ENCODE measurements around the gene SLC27A6.

The SLC27A6 gene

DNA sequence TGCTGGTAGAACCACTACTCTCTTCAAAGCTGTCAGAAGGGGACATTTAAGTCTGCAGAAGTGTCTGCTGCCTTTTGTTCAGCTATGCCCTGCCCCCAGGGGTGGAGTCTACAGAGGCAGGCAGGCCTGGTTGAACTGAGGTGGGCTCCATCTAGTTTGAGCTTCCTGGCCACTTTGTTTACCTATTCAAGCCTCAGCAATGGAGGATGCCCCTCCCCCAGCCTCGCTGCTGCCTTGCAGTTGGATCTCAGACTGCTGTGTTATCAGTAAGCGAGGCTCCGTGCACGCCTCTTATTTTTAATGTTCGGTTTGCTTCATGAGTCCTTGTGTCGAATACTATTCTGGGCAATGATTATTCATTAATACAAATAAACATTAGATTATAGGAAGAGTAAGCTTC lies 3.1 kb upstream of the SLC27A6 start:
- Histone ChIP-seq H3K4me3 (ENCODE audit: low read length) (no peak overlapping the region), H3K9ac (ENCODE audit: low read length) (no peak overlapping the region), H3K27me3 (replicated peaks; ENCODE audit: control insufficient read depth, insufficient read depth, low read length) (peaks cover 20% of the 10 kb centered on the region), H3K4me1 (ENCODE audit: control insufficient read depth, insufficient read depth, low read length) (peaks cover 2% of the 10 kb centered on the region), H3K9me3 (ENCODE audit: control insufficient read depth, low read length) (peaks cover 12% of the 10 kb centered on the region), H3K36me3 (ENCODE audit: control insufficient read depth, insufficient read depth, low read length, severe bottlenecking) (no peaks in the 10 kb centered on the region)
- no peak for DNase-seq (ENCODE audit: low read depth)

GRCh38 chr5:128965638-128966302 lies 482 bp downstream of the SLC27A6 start:
- peaks cover 2% of the 10 kb centered on the region for H3K4me1 ChIP-seq (ENCODE audit: control insufficient read depth, insufficient read depth, low read length)

DNA sequence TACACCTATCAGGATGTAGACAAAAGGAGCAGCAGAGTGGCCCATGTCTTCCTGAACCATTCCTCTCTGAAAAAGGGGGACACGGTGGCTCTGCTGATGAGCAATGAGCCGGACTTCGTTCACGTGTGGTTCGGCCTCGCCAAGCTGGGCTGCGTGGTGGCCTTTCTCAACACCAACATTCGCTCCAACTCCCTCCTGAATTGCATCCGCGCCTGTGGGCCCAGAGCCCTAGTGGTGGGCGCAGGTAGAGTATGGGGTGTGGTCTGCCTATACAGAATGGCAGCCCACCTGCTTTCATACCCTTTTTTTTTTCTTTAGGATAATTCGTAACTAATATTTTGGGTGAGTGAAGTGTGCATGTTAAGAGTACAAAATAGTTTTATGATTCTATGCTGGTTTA lies 1.1 kb downstream of the SLC27A6 start:
- Histone ChIP-seq H3K9me3 (ENCODE audit: control insufficient read depth, low read length) (peaks cover 2% of the 10 kb centered on the region), H3K36me3 (ENCODE audit: control insufficient read depth, insufficient read depth, low read length, severe bottlenecking) (no peaks in the 10 kb centered on the region), H3K4me1 (ENCODE audit: control insufficient read depth, insufficient read depth, low read length) (peaks cover 2% of the 10 kb centered on the region), H3K9ac (ENCODE audit: low read length) (no peak overlapping the region), H3K27me3 (replicated peaks; ENCODE audit: control insufficient read depth, insufficient read depth, low read length) (peaks cover 20% of the 10 kb centered on the region), H3K4me3 (ENCODE audit: low read length) (no peak overlapping the region)
- DNase-seq (ENCODE audit: low read depth), result no peak

More at GRCh38 chr5:128965638-128966302, 482 bp downstream of the SLC27A6 start:
- no peak for DNase-seq (ENCODE audit: low read depth)
- H3K27me3 ChIP-seq (replicated peaks; ENCODE audit: control insufficient read depth, insufficient read depth, low read length), result peaks cover 20% of the 10 kb centered on the region
- H3K4me3 ChIP-seq (ENCODE audit: low read length), result peak overlapping the region; percentile 54
- no peaks in the 10 kb centered on the region for H3K36me3 ChIP-seq (ENCODE audit: control insufficient read depth, insufficient read depth, low read length, severe bottlenecking)
- H3K9me3 ChIP-seq (ENCODE audit: control insufficient read depth, low read length), result peaks cover 7% of the 10 kb centered on the region
- no peak overlapping the region for H3K9ac ChIP-seq (ENCODE audit: low read length)

DNA sequence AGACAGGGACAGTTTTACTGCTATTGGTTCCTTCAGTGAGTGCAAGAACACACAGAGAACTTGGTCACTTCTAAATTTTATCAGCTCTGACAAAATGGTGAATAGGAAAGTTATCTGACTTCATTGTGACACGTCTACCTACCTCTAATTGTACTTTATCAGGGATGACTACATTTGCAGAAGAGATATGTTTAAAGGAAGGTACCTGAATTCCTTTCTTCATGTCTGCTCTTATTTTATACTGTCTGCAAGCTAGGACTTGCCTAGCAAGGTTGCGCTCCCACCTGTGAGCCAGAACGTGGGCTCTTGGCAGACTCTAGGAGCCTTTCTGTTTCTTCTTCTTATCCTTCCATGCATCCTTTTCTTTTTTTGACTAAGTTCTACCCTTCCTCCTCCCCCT lies 1.6 kb downstream of the SLC27A6 start:
- no peak for DNase-seq (ENCODE audit: low read depth)
- no peak overlapping the region for H3K9ac ChIP-seq (ENCODE audit: low read length)
- no peaks in the 10 kb centered on the region for H3K36me3 ChIP-seq (ENCODE audit: control insufficient read depth, insufficient read depth, low read length, severe bottlenecking)
- H3K4me3 ChIP-seq (ENCODE audit: low read length), result no peak overlapping the region
- peaks cover 2% of the 10 kb centered on the region for H3K4me1 ChIP-seq (ENCODE audit: control insufficient read depth, insufficient read depth, low read length)
- peaks cover 20% of the 10 kb centered on the region for H3K27me3 ChIP-seq (replicated peaks; ENCODE audit: control insufficient read depth, insufficient read depth, low read length)
- no peaks in the 10 kb centered on the region for H3K9me3 ChIP-seq (ENCODE audit: control insufficient read depth, low read length)

GRCh38 chr5:128973244-128973643 lies 8.0 kb downstream of the SLC27A6 start:
- H3K4me1 ChIP-seq (ENCODE audit: control insufficient read depth, insufficient read depth, low read length), result no peaks in the 10 kb centered on the region
- H3K4me3 ChIP-seq (ENCODE audit: low read length), result no peak overlapping the region
- no peak for DNase-seq (ENCODE audit: low read depth)
- no peaks in the 10 kb centered on the region for H3K36me3 ChIP-seq (ENCODE audit: control insufficient read depth, insufficient read depth, low read length, severe bottlenecking)
- H3K9ac ChIP-seq (ENCODE audit: low read length), result no peak overlapping the region
- no peaks in the 10 kb centered on the region for H3K9me3 ChIP-seq (ENCODE audit: control insufficient read depth, low read length)
- no peaks in the 10 kb centered on the region for H3K27me3 ChIP-seq (replicated peaks; ENCODE audit: control insufficient read depth, insufficient read depth, low read length)

GRCh38 chr5:128974567-128974966 lies 9.3 kb downstream of the SLC27A6 start:
- Histone ChIP-seq H3K9me3 (ENCODE audit: control insufficient read depth, low read length) (no peaks in the 10 kb centered on the region), H3K9ac (ENCODE audit: low read length) (no peak overlapping the region), H3K4me1 (ENCODE audit: control insufficient read depth, insufficient read depth, low read length) (no peaks in the 10 kb centered on the region), H3K36me3 (ENCODE audit: control insufficient read depth, insufficient read depth, low read length, severe bottlenecking) (no peaks in the 10 kb centered on the region), H3K4me3 (ENCODE audit: low read length) (no peak overlapping the region), H3K27me3 (replicated peaks; ENCODE audit: control insufficient read depth, insufficient read depth, low read length) (no peaks in the 10 kb centered on the region)
- no peak for DNase-seq (ENCODE audit: low read depth)

DNA sequence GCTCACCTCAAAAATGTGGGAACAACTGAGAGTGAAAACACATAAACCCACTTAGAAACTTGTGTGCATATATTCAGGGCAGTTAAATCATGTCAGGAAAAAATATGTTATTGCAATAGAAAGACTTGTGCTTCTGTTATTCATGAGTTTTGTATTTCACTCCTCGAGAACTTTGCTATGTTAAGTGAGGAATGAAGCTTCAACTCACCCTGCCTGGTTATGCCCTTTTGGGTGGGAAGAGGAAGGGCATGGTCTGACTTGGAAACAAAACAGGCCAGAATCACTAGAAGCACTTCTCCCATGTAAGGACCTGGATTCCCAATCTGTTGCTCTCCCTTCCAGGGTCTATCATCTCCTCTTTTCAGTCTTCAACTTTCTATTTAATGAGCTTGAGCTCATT lies 14.5 kb downstream of the SLC27A6 start:
- Histone ChIP-seq H3K9ac (ENCODE audit: low read length) (no peak overlapping the region), H3K9me3 (ENCODE audit: control insufficient read depth, low read length) (no peaks in the 10 kb centered on the region), H3K27me3 (replicated peaks; ENCODE audit: control insufficient read depth, insufficient read depth, low read length) (no peaks in the 10 kb centered on the region), H3K4me1 (ENCODE audit: control insufficient read depth, insufficient read depth, low read length) (no peaks in the 10 kb centered on the region), H3K4me3 (ENCODE audit: low read length) (no peak overlapping the region), H3K36me3 (ENCODE audit: control insufficient read depth, insufficient read depth, low read length, severe bottlenecking) (no peaks in the 10 kb centered on the region)
- DNase-seq (ENCODE audit: low read depth), result no peak

- Histone ChIP-seq H3K4me1 (ENCODE audit: control insufficient read depth, insufficient read depth, low read length) (no peaks in the 10 kb centered on the region), H3K36me3 (ENCODE audit: control insufficient read depth, insufficient read depth, low read length, severe bottlenecking) (no peaks in the 10 kb centered on the region), H3K9me3 (ENCODE audit: control insufficient read depth, low read length) (no peaks in the 10 kb centered on the region), H3K4me3 (ENCODE audit: low read length) (no peak overlapping the region), H3K9ac (ENCODE audit: low read length) (no peak overlapping the region), H3K27me3 (replicated peaks; ENCODE audit: control insufficient read depth, insufficient read depth, low read length) (no peaks in the 10 kb centered on the region)
- no peak for DNase-seq (ENCODE audit: low read depth)
Measured at GRCh38 chr5:128980917-128981316, 15.6 kb downstream of the SLC27A6 start.

DNA sequence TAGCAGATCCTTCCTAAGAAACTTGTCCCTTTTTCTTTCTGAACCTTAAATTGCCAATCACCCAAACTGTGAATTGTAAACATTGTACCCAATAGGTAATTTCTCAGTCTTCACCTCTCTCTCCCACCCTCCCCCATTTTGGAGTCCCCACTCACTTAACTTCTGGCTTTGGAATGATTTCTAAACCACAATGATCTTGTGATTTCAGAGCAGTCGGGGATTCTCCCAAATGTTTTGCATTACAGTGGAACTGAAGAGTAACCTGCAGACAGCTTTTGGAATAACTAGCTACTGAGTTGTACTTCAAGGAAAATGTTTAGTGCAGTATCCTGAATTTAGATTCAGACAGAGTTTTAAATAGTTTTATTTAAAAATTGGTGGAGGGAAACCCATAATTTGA lies 19.2 kb downstream of the SLC27A6 start:
- Histone ChIP-seq H3K27me3 (replicated peaks; ENCODE audit: control insufficient read depth, insufficient read depth, low read length) (no peaks in the 10 kb centered on the region), H3K4me1 (ENCODE audit: control insufficient read depth, insufficient read depth, low read length) (peaks cover 5% of the 10 kb centered on the region), H3K9me3 (ENCODE audit: control insufficient read depth, low read length) (no peaks in the 10 kb centered on the region), H3K36me3 (ENCODE audit: control insufficient read depth, insufficient read depth, low read length, severe bottlenecking) (no peaks in the 10 kb centered on the region), H3K4me3 (ENCODE audit: low read length) (no peak overlapping the region), H3K9ac (ENCODE audit: low read length) (no peak overlapping the region)
- DNase-seq (ENCODE audit: low read depth), result no peak

- H3K36me3 ChIP-seq (ENCODE audit: control insufficient read depth, insufficient read depth, low read length, severe bottlenecking), result no peaks in the 10 kb centered on the region
- peaks cover 5% of the 10 kb centered on the region for H3K4me1 ChIP-seq (ENCODE audit: control insufficient read depth, insufficient read depth, low read length)
- no peaks in the 10 kb centered on the region for H3K9me3 ChIP-seq (ENCODE audit: control insufficient read depth, low read length)
- H3K4me3 ChIP-seq (ENCODE audit: low read length), result no peak overlapping the region
- DNase-seq (ENCODE audit: low read depth), result no peak
- H3K27me3 ChIP-seq (replicated peaks; ENCODE audit: control insufficient read depth, insufficient read depth, low read length), result no peaks in the 10 kb centered on the region
- H3K9ac ChIP-seq (ENCODE audit: low read length), result no peak overlapping the region
Measured at GRCh38 chr5:128988476-128988875, 23.2 kb downstream of the SLC27A6 start.

DNA sequence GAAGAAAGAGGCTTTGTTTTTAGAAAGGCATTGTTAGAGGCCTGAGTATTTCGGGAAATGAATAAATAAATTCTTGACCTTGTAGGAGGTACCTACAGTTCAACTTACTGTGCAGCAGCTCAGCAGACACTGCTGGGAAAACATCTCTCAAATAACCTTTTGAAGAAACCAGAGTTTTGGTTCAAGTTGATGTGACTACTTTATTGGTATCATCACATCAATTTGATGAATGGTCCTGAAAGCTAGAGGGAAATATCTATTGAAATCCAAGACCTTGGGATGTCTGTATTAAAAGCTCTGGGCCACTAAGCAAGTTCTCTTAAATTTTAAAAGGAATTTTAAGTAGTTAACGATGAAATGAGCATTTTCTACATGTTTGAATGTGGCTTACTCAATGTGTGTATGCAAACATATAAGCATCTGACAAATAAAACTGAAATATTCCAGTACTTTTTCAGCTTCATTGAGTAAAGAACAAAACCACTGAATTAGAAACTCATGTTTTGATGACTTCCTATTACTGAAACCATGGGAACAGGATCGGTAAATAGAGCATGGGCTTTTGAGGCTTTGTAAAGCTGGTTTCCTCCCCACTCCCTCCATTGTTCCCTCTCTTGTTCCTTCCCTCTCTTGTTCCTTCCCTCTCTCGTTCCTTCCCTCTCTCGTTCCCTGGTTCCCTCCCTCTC lies 36.7 kb downstream of the SLC27A6 start:
- H3K9me3 ChIP-seq (ENCODE audit: control insufficient read depth, low read length), result no peaks in the 10 kb centered on the region
- H3K9ac ChIP-seq (ENCODE audit: low read length), result no peak overlapping the region
- no peak for DNase-seq (ENCODE audit: low read depth)
- no peaks in the 10 kb centered on the region for H3K4me1 ChIP-seq (ENCODE audit: control insufficient read depth, insufficient read depth, low read length)
- no peaks in the 10 kb centered on the region for H3K27me3 ChIP-seq (replicated peaks; ENCODE audit: control insufficient read depth, insufficient read depth, low read length)
- H3K36me3 ChIP-seq (ENCODE audit: control insufficient read depth, insufficient read depth, low read length, severe bottlenecking), result no peaks in the 10 kb centered on the region
- no peak overlapping the region for H3K4me3 ChIP-seq (ENCODE audit: low read length)

DNA sequence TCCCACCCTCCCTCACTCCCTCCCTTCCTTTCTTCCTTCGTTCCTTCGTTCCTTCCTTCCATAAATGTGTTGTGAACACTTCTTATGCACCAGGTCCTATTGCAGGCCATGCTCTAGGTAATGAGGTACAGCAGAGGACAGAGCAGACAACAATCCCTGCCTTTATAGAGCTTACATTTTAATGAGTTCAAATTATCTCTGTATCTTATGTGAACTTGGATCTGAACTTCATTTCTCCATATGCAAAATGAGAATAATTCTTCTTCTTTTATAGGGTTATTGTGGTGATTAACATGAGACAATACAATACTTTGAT lies 37.2 kb downstream of the SLC27A6 start:
- Histone ChIP-seq H3K27me3 (replicated peaks; ENCODE audit: control insufficient read depth, insufficient read depth, low read length) (no peaks in the 10 kb centered on the region), H3K9me3 (ENCODE audit: control insufficient read depth, low read length) (no peaks in the 10 kb centered on the region), H3K36me3 (ENCODE audit: control insufficient read depth, insufficient read depth, low read length, severe bottlenecking) (no peaks in the 10 kb centered on the region), H3K4me1 (ENCODE audit: control insufficient read depth, insufficient read depth, low read length) (no peaks in the 10 kb centered on the region), H3K4me3 (ENCODE audit: low read length) (no peak overlapping the region), H3K9ac (ENCODE audit: low read length) (no peak overlapping the region)
- no peak for DNase-seq (ENCODE audit: low read depth)

Data from adipocyte (in vitro differentiated cells).